Measurements from ENCODE around the gene IHH.
A peak's percentile ranks its signal among the peaks of the same experiment; 100 is the strongest.

IHH gene

GRCh38 chr2:219073413-219074129, 12.8 kb upstream of the IHH start:
- peak; percentile 21 for DNase-seq

DNA sequence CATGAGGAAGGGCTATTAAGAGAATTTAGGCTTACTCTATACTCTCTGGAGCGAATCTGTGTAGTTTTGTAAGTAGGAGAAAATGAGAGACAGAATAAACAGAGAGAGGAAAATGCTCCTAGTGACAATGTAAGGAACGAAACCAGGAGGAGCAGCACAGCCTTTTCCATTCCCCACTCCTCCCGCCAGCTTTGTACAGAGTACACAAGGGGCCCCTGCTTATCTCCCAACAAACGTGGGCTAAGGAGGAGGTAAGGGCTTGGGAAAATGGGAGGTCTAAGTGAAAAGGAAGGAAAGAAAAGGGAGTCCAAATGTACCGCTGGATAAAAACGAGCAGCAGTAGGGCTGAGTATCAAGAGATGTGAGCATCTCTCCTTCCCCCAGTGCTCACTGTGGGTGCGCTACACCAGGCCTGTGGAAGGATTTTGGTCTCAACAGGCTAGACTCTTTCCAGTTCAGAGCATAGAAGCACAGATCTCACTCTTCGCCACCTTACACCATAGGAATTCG, 12.1 kb upstream of the IHH start:
- no peak for DNase-seq

- DNase-seq, result no peak
Measured at GRCh38 chr2:219071131-219071816, 10.6 kb upstream of the IHH start.

- DNase-seq, result no peak
Measured at GRCh38 chr2:219065484-219065883, 4.8 kb upstream of the IHH start.

DNA sequence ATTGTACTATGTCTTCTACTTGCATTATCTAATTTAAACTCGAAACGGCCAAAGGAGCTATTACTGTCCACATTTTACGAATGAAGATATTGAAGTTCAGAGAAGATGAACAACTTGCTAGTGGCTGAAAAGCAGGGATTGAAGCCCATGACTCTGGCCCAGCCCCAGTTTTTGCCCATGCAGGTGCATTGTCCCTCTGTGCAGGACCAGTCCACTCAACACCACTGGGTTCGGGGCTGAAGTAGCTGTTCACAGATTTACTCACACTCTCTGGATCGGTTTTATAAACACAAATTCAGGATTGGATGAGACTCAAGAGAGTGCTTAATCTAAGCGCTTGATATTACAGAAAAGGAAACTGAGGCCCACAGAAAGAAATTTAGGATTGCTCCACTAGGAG, 1.4 kb upstream of the IHH start:
- DNase-seq, result no peak

DNA sequence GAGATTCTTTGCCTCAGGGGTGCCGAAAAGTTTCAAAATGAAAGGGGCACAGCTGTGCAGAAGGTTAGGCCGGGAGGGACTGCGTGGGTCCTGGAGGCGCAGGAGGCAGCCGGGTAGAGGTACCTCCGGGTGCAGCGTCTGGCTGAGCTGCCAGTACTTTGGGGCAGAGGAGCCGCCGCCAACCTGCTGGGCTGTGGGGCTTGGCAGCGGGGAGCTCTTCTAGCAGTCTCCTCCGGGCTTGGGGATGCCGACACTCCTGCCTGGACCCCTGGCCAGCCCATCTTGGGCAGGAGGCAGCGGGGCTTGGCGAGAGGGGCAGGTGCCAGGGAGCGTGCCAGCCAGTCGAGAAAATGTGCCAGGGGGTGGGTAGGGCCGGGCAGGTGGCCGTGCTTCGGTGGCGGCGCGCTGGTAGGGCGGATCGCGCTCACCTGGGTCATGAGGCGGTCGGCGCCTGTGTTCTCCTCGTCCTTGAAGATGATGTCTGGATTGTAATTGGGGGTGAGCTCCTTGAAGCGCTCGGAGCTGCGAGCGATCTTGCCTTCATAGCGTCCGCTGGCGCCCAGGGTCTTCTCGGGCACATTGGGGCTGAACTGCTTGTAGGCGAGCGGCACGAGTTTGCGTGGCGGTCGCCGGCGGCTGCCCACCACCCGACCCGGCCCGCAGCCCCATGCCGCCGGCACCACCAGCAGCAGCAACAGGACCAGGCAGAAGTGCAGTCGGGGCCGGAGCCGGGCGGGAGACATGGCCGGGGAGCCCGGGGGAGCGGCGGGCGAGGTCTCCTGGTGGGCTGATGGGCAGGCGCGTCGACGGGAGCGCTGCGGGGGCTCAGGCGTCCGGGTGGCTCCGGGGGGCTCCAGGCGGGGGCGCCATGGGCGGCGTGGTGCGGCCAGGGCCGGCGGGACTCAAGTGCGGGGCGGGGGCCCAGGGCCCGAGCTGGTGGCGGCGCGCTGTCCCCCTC, 717 bp downstream of the IHH start:
- DNase-seq, result peak; percentile 28

GRCh38 chr2:219059375-219059724, 1.4 kb downstream of the IHH start:
- peak; percentile 9 for DNase-seq

GRCh38 chr2:219058541-219059374, 2.0 kb downstream of the IHH start:
- DNase-seq, result peak; percentile 15

GRCh38 chr2:219057709-219058540, 2.8 kb downstream of the IHH start:
- DNase-seq, result peak; percentile 86

DNA sequence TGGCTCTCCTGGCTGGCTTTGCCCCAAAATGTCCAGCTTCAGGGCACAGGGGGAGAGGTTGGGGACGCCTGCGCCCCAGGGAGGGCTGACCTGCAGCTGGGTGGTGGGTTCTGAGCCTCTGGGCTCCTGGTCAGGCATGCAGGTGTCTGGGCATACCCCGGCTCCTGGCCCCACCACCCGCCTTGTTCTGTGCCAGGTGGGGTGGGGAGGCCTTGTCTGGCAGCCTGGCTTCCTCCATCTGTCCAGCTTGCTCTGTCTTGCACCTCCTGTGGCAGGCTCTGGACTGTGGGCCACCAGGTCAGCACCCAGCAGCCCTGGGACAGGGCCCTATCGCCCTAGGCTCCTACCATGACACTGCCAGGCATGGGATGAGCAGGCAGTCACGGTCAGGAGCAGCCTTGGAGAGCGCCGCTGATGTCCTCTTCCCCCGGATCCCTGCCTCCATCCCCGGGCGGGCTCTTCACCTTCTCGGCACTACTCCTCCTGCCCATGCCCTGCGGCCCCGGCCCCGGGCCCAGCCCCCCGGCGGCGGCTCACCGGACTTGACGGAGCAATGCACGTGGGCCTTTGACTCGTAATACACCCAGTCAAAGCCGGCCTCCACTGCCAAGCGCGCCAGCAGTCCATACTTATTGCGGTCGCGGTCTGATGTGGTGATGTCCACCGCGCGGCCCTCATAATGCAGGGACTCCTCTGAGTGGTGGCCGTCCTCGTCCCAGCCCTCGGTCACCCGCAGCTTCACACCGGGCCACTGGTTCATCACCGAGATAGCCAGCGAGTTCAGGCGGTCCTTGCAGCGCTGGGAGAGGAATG, 3.6 kb downstream of the IHH start:
- no peak for DNase-seq

- no peak for DNase-seq
Measured at GRCh38 chr2:219056176-219056895, 4.4 kb downstream of the IHH start.

DNA sequence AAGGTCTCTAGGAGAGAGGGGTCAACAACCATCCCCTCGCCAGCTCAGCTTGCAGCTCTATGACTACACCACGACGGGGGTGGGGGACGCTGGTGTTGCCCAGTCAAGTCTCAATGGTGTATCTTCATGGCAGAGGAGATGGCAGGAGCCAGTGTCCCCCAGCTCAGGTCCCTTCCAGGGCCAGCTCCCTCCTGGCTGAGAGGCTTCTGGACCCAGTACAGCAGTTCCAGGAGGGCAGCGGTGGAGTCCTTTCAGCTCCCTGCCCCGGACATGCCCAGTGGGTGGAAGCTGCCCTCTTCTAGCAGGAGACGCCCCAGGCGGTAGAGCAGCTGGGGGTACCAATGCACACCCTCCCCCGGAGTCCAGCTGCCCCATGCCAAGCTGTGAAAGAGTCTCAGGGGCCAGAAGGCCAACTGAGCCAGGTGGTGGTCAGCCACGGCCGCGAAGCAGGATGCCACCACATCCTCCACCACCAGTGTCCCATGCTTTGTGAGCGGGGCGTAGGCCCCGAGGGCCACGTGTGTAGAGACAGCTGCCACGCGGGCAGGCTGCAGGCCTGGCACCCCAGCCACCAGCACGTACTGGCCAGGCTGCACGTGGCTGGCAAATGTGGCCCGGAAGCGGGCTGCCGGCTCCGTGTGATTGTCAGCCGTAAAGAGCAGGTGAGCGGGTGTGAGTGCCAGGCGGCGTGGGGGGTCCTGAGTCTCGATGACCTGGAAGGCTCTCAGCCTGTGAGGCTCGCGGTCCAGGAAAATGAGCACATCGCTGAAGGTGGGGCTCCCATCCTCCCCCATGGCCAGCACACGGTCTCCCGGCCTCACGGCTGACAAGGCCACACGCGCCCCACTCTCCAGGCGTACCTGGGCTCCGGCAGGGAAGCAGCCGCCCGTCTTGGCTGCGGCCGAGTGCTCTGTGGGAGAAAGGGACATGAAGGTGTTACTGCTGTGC, 5.5 kb downstream of the IHH start:
- no peak for DNase-seq

GRCh38 chr2:219049282-219049681, 11.4 kb downstream of the IHH start:
- DNase-seq, result no peak

DNA sequence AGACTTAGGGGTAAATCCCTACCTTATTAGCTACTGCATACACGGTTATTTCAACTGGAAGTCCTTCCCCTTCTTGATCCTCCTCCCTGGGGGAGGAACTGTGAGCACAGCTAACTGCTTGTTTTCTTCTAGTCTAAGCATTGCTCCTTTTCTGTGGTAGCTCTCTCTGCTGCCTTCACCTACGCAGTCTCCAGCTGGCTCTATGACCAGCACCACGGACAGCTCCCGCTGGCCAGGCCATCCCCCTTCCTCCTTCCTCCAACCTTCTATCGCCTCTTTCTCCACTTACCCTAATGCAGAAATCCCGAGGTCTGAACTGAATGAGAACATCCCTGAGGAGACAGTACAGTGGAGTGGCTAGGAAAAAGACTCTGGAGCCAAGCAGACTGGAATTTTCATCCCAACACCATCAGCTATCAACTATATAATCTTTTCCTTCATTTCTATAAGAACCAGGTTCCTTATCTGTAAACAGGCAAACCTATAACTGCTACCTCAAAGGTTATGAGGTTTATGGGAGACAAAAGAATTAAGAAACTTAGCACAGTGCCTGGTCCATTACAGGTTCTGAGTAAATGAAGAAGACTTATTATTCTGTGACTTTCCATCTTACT, 14.7 kb downstream of the IHH start:
- DNase-seq, result peak; percentile 29

GRCh38 chr2:219042750-219043149, 18.0 kb downstream of the IHH start:
- no peak for DNase-seq

DNA sequence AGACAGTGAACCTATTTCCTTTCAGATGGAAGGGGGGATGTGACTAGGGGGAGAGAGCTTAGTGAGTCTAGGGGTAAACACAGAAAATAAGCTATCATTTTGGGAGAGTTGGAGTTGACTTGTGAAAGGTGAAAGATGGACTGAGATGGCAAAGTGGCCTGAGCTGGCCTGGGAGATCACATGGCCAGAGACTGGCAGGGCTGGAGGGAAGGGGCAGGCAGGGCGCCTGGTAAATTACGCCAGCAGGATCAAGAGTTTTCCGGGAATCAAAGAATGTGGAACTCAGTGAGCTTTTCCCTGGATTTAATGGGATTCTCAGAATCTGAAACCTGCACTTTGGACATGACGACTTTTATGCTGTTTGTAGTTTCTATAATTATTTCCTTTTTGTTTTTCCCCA, 18.6 kb downstream of the IHH start:
- DNase-seq, result no peak

DNA sequence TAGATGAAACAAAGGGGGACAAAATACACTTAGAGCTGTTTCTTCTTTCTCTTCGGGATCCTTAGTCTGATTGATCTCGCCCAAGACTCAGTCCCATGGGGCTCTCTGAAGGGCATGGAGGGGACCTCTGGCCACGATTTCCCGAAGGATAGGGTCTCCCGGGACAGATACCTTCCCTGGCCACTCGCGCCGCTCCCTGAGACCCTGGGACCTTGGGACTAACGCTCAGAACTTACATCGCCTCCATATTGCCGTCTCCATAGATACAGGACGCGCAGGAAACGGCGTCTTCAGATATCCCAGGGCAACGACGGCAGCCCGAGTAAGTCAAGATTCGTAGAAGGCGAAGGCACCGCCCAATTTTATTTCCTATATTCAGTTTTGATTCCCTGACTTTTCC, 19.5 kb downstream of the IHH start, which contains the start of gene CFAP65:
CFAP65 (minus strand) TSS at position 265 of the 400 bp plus-strand sequence. CDS start 2,468 bp downstream, outside the sequence.
- peak; percentile 57 for DNase-seq

- no peak for DNase-seq
Measured at GRCh38 chr2:219038600-219038999, 22.1 kb downstream of the IHH start.
